ENCODE measurements around the gene SFTPA1.
A peak's percentile ranks its signal among the peaks of the same experiment; 100 is the strongest.
"Not testable (repeated sequence)": the region's sequence is repeated elsewhere in the genome, so short reads cannot be mapped to it uniquely, and the experiment has no call there.

Gene SFTPA1

GRCh38 chr10:79610601-79611191 is at the start of gene SFTPA1:
SFTPA1 (plus strand) TSS chr10:79610939; CDS start chr10:79611826, 887 bp downstream.
- no peak for DNase-seq (ENCODE audit: low read depth in 2 of 3, low spot score in 1 of 3)

GRCh38 chr10:79561257-79561656 is 49.5 kb upstream of the SFTPA1 start:
- DNase-seq (ENCODE audit: low read depth in 2 of 3, low spot score in 1 of 3): no peak

GRCh38 chr10:79562135-79562756 is 48.5 kb upstream of the SFTPA1 start:
- DNase-seq (ENCODE audit: low read depth in 2 of 3, low spot score in 1 of 3): peak; percentile 35 to 56 (median 49)

- DNase-seq (ENCODE audit: low read depth in 2 of 3, low spot score in 1 of 3): no peak
Observed at GRCh38 chr10:79563426-79563825, 47.3 kb upstream of the SFTPA1 start.

GRCh38 chr10:79570624-79571023 is 40.1 kb upstream of the SFTPA1 start:
- DNase-seq (ENCODE audit: low read depth in 2 of 3, low spot score in 1 of 3): not testable (repeated sequence)

GRCh38 chr10:79579361-79579760 is 31.4 kb upstream of the SFTPA1 start:
- no peak for DNase-seq (ENCODE audit: low read depth in 2 of 3, low spot score in 1 of 3)

- no peak for DNase-seq (ENCODE audit: low read depth in 2 of 3, low spot score in 1 of 3)
Observed at GRCh38 chr10:79581044-79581443, 29.7 kb upstream of the SFTPA1 start.

GRCh38 chr10:79582096-79582495 is 28.6 kb upstream of the SFTPA1 start:
- no peak for DNase-seq (ENCODE audit: low read depth in 2 of 3, low spot score in 1 of 3)

- DNase-seq (ENCODE audit: low read depth in 2 of 3, low spot score in 1 of 3): not testable (repeated sequence)
Observed at GRCh38 chr10:79582954-79583353, 27.8 kb upstream of the SFTPA1 start.

- no peak for DNase-seq (ENCODE audit: low read depth in 2 of 3, low spot score in 1 of 3)
Observed at GRCh38 chr10:79583488-79584024, 27.2 kb upstream of the SFTPA1 start.

GRCh38 chr10:79585870-79586527 is 24.7 kb upstream of the SFTPA1 start:
- DNase-seq (ENCODE audit: low read depth in 2 of 3, low spot score in 1 of 3): no peak

- no peak for DNase-seq (ENCODE audit: low read depth in 2 of 3, low spot score in 1 of 3)
Observed at GRCh38 chr10:79586933-79587332, 23.8 kb upstream of the SFTPA1 start.

GRCh38 chr10:79588800-79589199 is 21.9 kb upstream of the SFTPA1 start:
- DNase-seq (ENCODE audit: low read depth in 2 of 3, low spot score in 1 of 3): no peak

- DNase-seq (ENCODE audit: low read depth in 2 of 3, low spot score in 1 of 3): no peak
Observed at GRCh38 chr10:79593377-79593776, 17.4 kb upstream of the SFTPA1 start.

- not testable (repeated sequence) for DNase-seq (ENCODE audit: low read depth in 2 of 3, low spot score in 1 of 3)
Observed at GRCh38 chr10:79594565-79594964, 16.2 kb upstream of the SFTPA1 start.

GRCh38 chr10:79595510-79595909 is 15.2 kb upstream of the SFTPA1 start:
- no peak for DNase-seq (ENCODE audit: low read depth in 2 of 3, low spot score in 1 of 3)

- not testable (repeated sequence) for DNase-seq (ENCODE audit: low read depth in 2 of 3, low spot score in 1 of 3)
Observed at GRCh38 chr10:79599644-79600043, 11.1 kb upstream of the SFTPA1 start.

GRCh38 chr10:79601939-79602338 is 8.8 kb upstream of the SFTPA1 start:
- no peak for DNase-seq (ENCODE audit: low read depth in 2 of 3, low spot score in 1 of 3)

- no peak for DNase-seq (ENCODE audit: low read depth in 2 of 3, low spot score in 1 of 3)
Observed at GRCh38 chr10:79602953-79603352, 7.8 kb upstream of the SFTPA1 start.

- DNase-seq (ENCODE audit: low read depth in 2 of 3, low spot score in 1 of 3): no peak
Observed at GRCh38 chr10:79604294-79604693, 6.4 kb upstream of the SFTPA1 start.

GRCh38 chr10:79605308-79605707 is 5.4 kb upstream of the SFTPA1 start:
- DNase-seq (ENCODE audit: low read depth in 2 of 3, low spot score in 1 of 3): no peak
